GM12864 (cell line): ENCODE measurements around the gene PARP4.
"Not testable (repeated sequence)": the region's sequence is repeated elsewhere in the genome, so short reads cannot be mapped to it uniquely, and the experiment has no call there.

Experiments
- DNase-seq: peaks from one replicate; pipeline ENCODE4 v3.0.0-alpha.2; 2011; ENCODE audit warnings: low read depth
- H3K4me3 ChIP-seq: 2 replicates; pipeline ENCODE4 v1.5.1; 2011; ENCODE audit warnings: mild to moderate bottlenecking, low read depth, low read length, control low read depth
- CTCF ChIP-seq: IDR thresholded peaks from 2 replicates; pipeline ENCODE4 v1.5.1; 2011; ENCODE audit warnings: low read depth, mild to moderate bottlenecking, moderate library complexity, low read length, control low read depth, inconsistent platforms; ENCODE audit errors: missing control alignments

The PARP4 gene

GRCh38 chr13:24386816-24387708 is 125.5 kb downstream of the PARP4 start:
- no peak for TF ChIP-seq CTCF
- H3K4me3 ChIP-seq = no peak overlapping the region
- no peak for DNase-seq

GRCh38 chr13:24385902-24386301 is 126.7 kb downstream of the PARP4 start:
- no peak for DNase-seq
- TF ChIP-seq CTCF = no peak
- no peak overlapping the region for H3K4me3 ChIP-seq

GRCh38 chr13:24384946-24385345 is 127.6 kb downstream of the PARP4 start:
- not testable (repeated sequence) for DNase-seq, H3K4me3 ChIP-seq

- H3K4me3 ChIP-seq, DNase-seq: not testable (repeated sequence)
These were observed 128.5 kb downstream of the PARP4 start for GRCh38 chr13:24384091-24384490.

GRCh38 chr13:24381541-24382265 is 130.9 kb downstream of the PARP4 start:
- no peak for TF ChIP-seq CTCF
- DNase-seq = no peak
- H3K4me3 ChIP-seq = no peak overlapping the region

GRCh38 chr13:24380881-24381280 is 131.7 kb downstream of the PARP4 start:
- DNase-seq, H3K4me3 ChIP-seq: not testable (repeated sequence)

- H3K4me3 ChIP-seq, DNase-seq: not testable (repeated sequence)
These were observed 132.4 kb downstream of the PARP4 start for GRCh38 chr13:24380227-24380626.

- not testable (repeated sequence) for DNase-seq
- TF ChIP-seq CTCF = peak; percentile 7
These were observed 141.3 kb downstream of the PARP4 start for GRCh38 chr13:24371273-24371672.

More at GRCh38 chr13:24371273-24371672, 141.3 kb downstream of the PARP4 start:
- not testable (repeated sequence) for H3K4me3 ChIP-seq
